Measurements from ENCODE around the gene DSG4. TPM values are rescaled to one million over a fixed set of nuclear protein-coding genes. Genes with fewer than 3 reads are reported as not detected.

The DSG4 gene
- total RNA-seq, 1 donor from 2014 or later, result not detected

DNA sequence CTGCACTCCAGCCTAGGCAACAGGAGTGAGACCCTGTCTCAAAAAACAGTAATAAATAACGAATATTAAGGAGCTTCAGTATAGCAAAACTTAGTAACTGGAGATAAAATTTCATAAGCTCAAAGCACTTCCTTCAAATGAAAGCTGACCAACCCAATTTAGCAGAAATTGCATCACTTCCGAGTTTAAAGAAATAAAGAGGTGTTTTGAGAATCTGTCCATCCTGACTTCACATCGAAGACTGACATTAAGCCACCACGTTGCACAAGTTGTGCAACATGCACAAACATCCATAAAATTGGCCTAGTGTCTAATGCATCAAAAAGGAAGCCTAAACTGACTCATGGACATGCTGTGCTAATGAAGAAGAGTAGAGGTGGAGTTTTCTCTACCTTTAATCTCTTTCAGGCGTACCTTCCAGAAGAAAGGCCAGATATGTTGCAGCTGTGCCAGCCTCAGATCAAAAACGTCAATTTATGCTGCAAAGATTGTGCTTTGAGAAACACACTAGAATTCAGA, 63.3 kb downstream of the DSG4 start:
- intact Hi-C loops (cut with DNase I), result no loop called here

GRCh38 chr18:31440787-31441186, 64.2 kb downstream of the DSG4 start:
- DNase-seq (ENCODE audit: extremely low spot score in 2 of 2), result no peak
- no peak overlapping the region for H3K4me3 ChIP-seq
- intact Hi-C loops (cut with DNase I), result no loop called here
- no peaks in the 10 kb centered on the region for H3K4me1 ChIP-seq
- no peaks in the 10 kb centered on the region for H3K27me3 ChIP-seq
- peak in 1 of 2 donors; percentile 11 for TF ChIP-seq POLR2AphosphoS5 (IDR thresholded peaks at IDR 0.05; ENCODE audit: insufficient read depth in 1 of 2, low read depth in 1 of 2)
- TF ChIP-seq, protein P1, sequence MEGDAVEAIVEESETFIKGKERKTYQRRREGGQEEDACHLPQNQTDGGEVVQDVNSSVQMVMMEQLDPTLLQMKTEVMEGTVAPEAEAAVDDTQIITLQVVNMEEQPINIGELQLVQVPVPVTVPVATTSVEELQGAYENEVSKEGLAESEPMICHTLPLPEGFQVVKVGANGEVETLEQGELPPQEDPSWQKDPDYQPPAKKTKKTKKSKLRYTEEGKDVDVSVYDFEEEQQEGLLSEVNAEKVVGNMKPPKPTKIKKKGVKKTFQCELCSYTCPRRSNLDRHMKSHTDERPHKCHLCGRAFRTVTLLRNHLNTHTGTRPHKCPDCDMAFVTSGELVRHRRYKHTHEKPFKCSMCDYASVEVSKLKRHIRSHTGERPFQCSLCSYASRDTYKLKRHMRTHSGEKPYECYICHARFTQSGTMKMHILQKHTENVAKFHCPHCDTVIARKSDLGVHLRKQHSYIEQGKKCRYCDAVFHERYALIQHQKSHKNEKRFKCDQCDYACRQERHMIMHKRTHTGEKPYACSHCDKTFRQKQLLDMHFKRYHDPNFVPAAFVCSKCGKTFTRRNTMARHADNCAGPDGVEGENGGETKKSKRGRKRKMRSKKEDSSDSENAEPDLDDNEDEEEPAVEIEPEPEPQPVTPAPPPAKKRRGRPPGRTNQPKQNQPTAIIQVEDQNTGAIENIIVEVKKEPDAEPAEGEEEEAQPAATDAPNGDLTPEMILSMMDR (IDR thresholded peaks at IDR 0.05), result no peak
- no peaks in the 10 kb centered on the region for H3K9me3 ChIP-seq
- no peaks in the 10 kb centered on the region for H3K36me3 ChIP-seq
- peak overlapping the region; percentile 47 for H3K27ac ChIP-seq

More for the DNA sequence above, 63.3 kb downstream of the DSG4 start:
- Histone ChIP-seq H3K27me3 (no peaks in the 10 kb centered on the region), H3K4me1 (no peaks in the 10 kb centered on the region), H3K36me3 (no peaks in the 10 kb centered on the region), H3K4me3 (no peak overlapping the region), H3K27ac (no peak overlapping the region), H3K9me3 (no peaks in the 10 kb centered on the region)
- DNase-seq (ENCODE audit: extremely low spot score in 2 of 2), result no peak
- TF ChIP-seq, protein P1 (IDR thresholded peaks at IDR 0.05), result no peak
- peak in 1 of 2 donors; percentile 67 for TF ChIP-seq POLR2AphosphoS5 (IDR thresholded peaks at IDR 0.05; ENCODE audit: insufficient read depth in 1 of 2, low read depth in 1 of 2)

GRCh38 chr18:31441493-31441892, 64.9 kb downstream of the DSG4 start:
- H3K27ac ChIP-seq, result peak overlapping the region; percentile 47
- intact Hi-C loops (cut with DNase I), result no loop called here

GRCh38 chr18:31444142-31444541, 67.6 kb downstream of the DSG4 start:
- Histone ChIP-seq H3K36me3 (no peaks in the 10 kb centered on the region), H3K9me3 (no peaks in the 10 kb centered on the region), H3K4me1 (no peaks in the 10 kb centered on the region), H3K27me3 (no peaks in the 10 kb centered on the region), H3K27ac (no peak overlapping the region), H3K4me3 (no peak overlapping the region)
- TF ChIP-seq POLR2AphosphoS5 (IDR thresholded peaks at IDR 0.05; ENCODE audit: insufficient read depth in 1 of 2, low read depth in 1 of 2) (no peak), POLR2A (IDR thresholded peaks at IDR 0.05) (no peak)
- TF ChIP-seq, protein P1 (IDR thresholded peaks at IDR 0.05), result no peak
- intact Hi-C loops (cut with DNase I), result no loop called here
- DNase-seq (ENCODE audit: extremely low spot score in 2 of 2), result no peak

More at GRCh38 chr18:31441493-31441892, 64.9 kb downstream of the DSG4 start:
- Histone ChIP-seq H3K36me3 (no peaks in the 10 kb centered on the region), H3K27me3 (no peaks in the 10 kb centered on the region), H3K4me3 (no peak overlapping the region), H3K9me3 (no peaks in the 10 kb centered on the region), H3K4me1 (no peaks in the 10 kb centered on the region)
- TF ChIP-seq, protein P1 (IDR thresholded peaks at IDR 0.05), result no peak
- TF ChIP-seq POLR2A (IDR thresholded peaks at IDR 0.05) (no peak), POLR2AphosphoS5 (IDR thresholded peaks at IDR 0.05; ENCODE audit: insufficient read depth in 1 of 2, low read depth in 1 of 2) (no peak)
- DNase-seq (ENCODE audit: extremely low spot score in 2 of 2), result no peak

- no peaks in the 10 kb centered on the region for H3K4me1 ChIP-seq
- no peaks in the 10 kb centered on the region for H3K27me3 ChIP-seq
- H3K36me3 ChIP-seq, result no peaks in the 10 kb centered on the region
- no peak overlapping the region for H3K27ac ChIP-seq
- H3K4me3 ChIP-seq, result no peak overlapping the region
- no peak for DNase-seq (ENCODE audit: extremely low spot score in 2 of 2)
- no peaks in the 10 kb centered on the region for H3K9me3 ChIP-seq
- TF ChIP-seq POLR2AphosphoS5 (IDR thresholded peaks at IDR 0.05; ENCODE audit: insufficient read depth in 1 of 2, low read depth in 1 of 2) (no peak), POLR2A (IDR thresholded peaks at IDR 0.05) (no peak)
- TF ChIP-seq, protein P1 (IDR thresholded peaks at IDR 0.05), result no peak
- intact Hi-C loops (cut with DNase I), result no loop called here
These were observed 69.3 kb downstream of the DSG4 start for GRCh38 chr18:31445908-31446307.
